Osteoblast (primary cell): Measurements from ENCODE around the gene EMD. TPM values are rescaled to one million over a fixed set of nuclear protein-coding genes. Genes with fewer than 3 reads are reported as not detected.

Experiments used
- DNase-seq: peaks from one replicate; pipeline ENCODE4 v3.0.0; 2011; ENCODE audit warnings: low spot score, mixed read lengths; ENCODE audit not compliant: insufficient read length; ENCODE audit errors: missing footprints
- H2AFZ ChIP-seq: 2 replicates; pipeline ENCODE4 v1.6.0; 2011; ENCODE audit warnings: mild to moderate bottlenecking, low read length
- H3K27ac ChIP-seq: 2 replicates; pipeline ENCODE4 v1.5.1; 2011; ENCODE audit warnings: mild to moderate bottlenecking, low read depth, low read length, moderate library complexity
- H3K27me3 ChIP-seq: 2 replicates; pipeline ENCODE4 v1.6.0; 2012; ENCODE audit warnings: mild to moderate bottlenecking, control low read depth, inconsistent platforms, low read length, moderate library complexity; ENCODE audit not compliant: insufficient read depth
- H3K36me3 ChIP-seq: 2 replicates; pipeline ENCODE4 v1.5.1; 2011; ENCODE audit warnings: mild to moderate bottlenecking, low read length, control low read depth, moderate library complexity; ENCODE audit not compliant: insufficient read depth
- H3K4me1 ChIP-seq: 2 replicates; pipeline ENCODE4 v1.5.1; 2011; ENCODE audit warnings: mild to moderate bottlenecking, low read length, control low read depth, moderate library complexity; ENCODE audit not compliant: insufficient read depth
- H3K4me2 ChIP-seq: 2 replicates; pipeline ENCODE4 v1.6.0; 2011; ENCODE audit warnings: mild to moderate bottlenecking, low read length; ENCODE audit not compliant: insufficient read depth
- H3K4me3 ChIP-seq: fragments of 200-600 bp; sonication (generic); 3 replicates; pipeline ENCODE4 v1.5.1; 2012; ENCODE audit warnings: mild to moderate bottlenecking, low read length, inconsistent platforms; ENCODE audit not compliant: insufficient read depth
- H3K79me2 ChIP-seq: 2 replicates; pipeline ENCODE4 v1.6.0; 2012; ENCODE audit warnings: mild to moderate bottlenecking, low read length, control low read depth, inconsistent platforms; ENCODE audit not compliant: insufficient read depth
- H3K9me3 ChIP-seq: 2 replicates; pipeline ENCODE4 v1.5.1; 2011; ENCODE audit warnings: low read depth, low read length, control low read depth
- H4K20me1 ChIP-seq: 2 replicates; pipeline ENCODE4 v1.6.0; 2012; ENCODE audit warnings: mild to moderate bottlenecking, low read length, control low read depth; ENCODE audit not compliant: insufficient read depth
- CTCF ChIP-seq: IDR thresholded peaks from 2 replicates; pipeline ENCODE4 v1.5.1; 2011; ENCODE audit warnings: mild to moderate bottlenecking, low read depth, low read length, moderate library complexity; ENCODE audit errors: extremely low read depth
- total RNA-seq: library from RNA; depleted of rRNA; stranded (reverse); fragments of >200 nt; gene quantifications from 2 replicates; pipeline ENCODE4 v1.2.3, GENCODE V29; 2012

EMD gene
- total RNA-seq, 1 donor, result 29.7 TPM

- no peaks in the 10 kb centered on the region for H3K4me1 ChIP-seq
- peaks cover 70% of the 10 kb centered on the region for H4K20me1 ChIP-seq
- no peak overlapping the region for H2AFZ ChIP-seq
- no peak overlapping the region for H3K4me3 ChIP-seq
- TF ChIP-seq CTCF, result no peak
- no peaks in the 10 kb centered on the region for H3K9me3 ChIP-seq
- H3K36me3 ChIP-seq, result peaks cover 87% of the 10 kb centered on the region
- H3K4me2 ChIP-seq, result no peak overlapping the region
- H3K27ac ChIP-seq, result no peak overlapping the region
- H3K79me2 ChIP-seq, result peaks cover 17% of the 10 kb centered on the region
- DNase-seq, result no peak
- H3K27me3 ChIP-seq, result no peaks in the 10 kb centered on the region
These were observed 25.8 kb upstream of the EMD start for GRCh38 chrX:154353172-154353843.

- Histone ChIP-seq H3K79me2 (peaks cover 24% of the 10 kb centered on the region), H3K9me3 (no peaks in the 10 kb centered on the region), H3K27ac (no peak overlapping the region), H3K27me3 (no peaks in the 10 kb centered on the region), H3K4me3 (no peak overlapping the region), H3K4me1 (no peaks in the 10 kb centered on the region), H2AFZ (no peak overlapping the region), H4K20me1 (peaks cover 72% of the 10 kb centered on the region), H3K4me2 (no peak overlapping the region), H3K36me3 (peaks cover 91% of the 10 kb centered on the region)
- TF ChIP-seq CTCF, result no peak
- DNase-seq, result no peak
These were observed 25.1 kb upstream of the EMD start for GRCh38 chrX:154354013-154354412.

GRCh38 chrX:154354516-154354915 is 24.6 kb upstream of the EMD start:
- H3K79me2 ChIP-seq, result peaks cover 29% of the 10 kb centered on the region
- H3K27me3 ChIP-seq, result no peaks in the 10 kb centered on the region
- H3K9me3 ChIP-seq, result no peaks in the 10 kb centered on the region
- H2AFZ ChIP-seq, result no peak overlapping the region
- H3K4me1 ChIP-seq, result no peaks in the 10 kb centered on the region
- H3K27ac ChIP-seq, result no peak overlapping the region
- H3K4me2 ChIP-seq, result no peak overlapping the region
- DNase-seq, result no peak
- H4K20me1 ChIP-seq, result peaks cover 73% of the 10 kb centered on the region
- no peak for TF ChIP-seq CTCF
- no peak overlapping the region for H3K4me3 ChIP-seq
- H3K36me3 ChIP-seq, result peaks cover 93% of the 10 kb centered on the region

- Histone ChIP-seq H3K9me3 (no peaks in the 10 kb centered on the region), H3K4me3 (no peak overlapping the region), H3K27me3 (no peaks in the 10 kb centered on the region)
These were observed 23.9 kb upstream of the EMD start for GRCh38 chrX:154355094-154355775.

More at GRCh38 chrX:154355094-154355775, 23.9 kb upstream of the EMD start:
- no peak overlapping the region for H2AFZ ChIP-seq
- H3K4me1 ChIP-seq, result no peaks in the 10 kb centered on the region
- no peak for DNase-seq
- no peak overlapping the region for H3K27ac ChIP-seq
- peaks cover 93% of the 10 kb centered on the region for H3K36me3 ChIP-seq
- peaks cover 74% of the 10 kb centered on the region for H4K20me1 ChIP-seq
- H3K79me2 ChIP-seq, result peaks cover 36% of the 10 kb centered on the region
- H3K4me2 ChIP-seq, result no peak overlapping the region
- TF ChIP-seq CTCF, result no peak
